Measurements from ENCODE around the gene MIX23. TPM values are rescaled to one million over a fixed set of nuclear protein-coding genes. Genes with fewer than 3 reads are reported as not detected.
"Not testable (repeated sequence)": the region's sequence is repeated elsewhere in the genome, so short reads cannot be mapped to it uniquely, and the experiment has no call there.

MIX23 gene
- total RNA-seq, 1 donor from 2014 or later = 18.9 TPM

DNA sequence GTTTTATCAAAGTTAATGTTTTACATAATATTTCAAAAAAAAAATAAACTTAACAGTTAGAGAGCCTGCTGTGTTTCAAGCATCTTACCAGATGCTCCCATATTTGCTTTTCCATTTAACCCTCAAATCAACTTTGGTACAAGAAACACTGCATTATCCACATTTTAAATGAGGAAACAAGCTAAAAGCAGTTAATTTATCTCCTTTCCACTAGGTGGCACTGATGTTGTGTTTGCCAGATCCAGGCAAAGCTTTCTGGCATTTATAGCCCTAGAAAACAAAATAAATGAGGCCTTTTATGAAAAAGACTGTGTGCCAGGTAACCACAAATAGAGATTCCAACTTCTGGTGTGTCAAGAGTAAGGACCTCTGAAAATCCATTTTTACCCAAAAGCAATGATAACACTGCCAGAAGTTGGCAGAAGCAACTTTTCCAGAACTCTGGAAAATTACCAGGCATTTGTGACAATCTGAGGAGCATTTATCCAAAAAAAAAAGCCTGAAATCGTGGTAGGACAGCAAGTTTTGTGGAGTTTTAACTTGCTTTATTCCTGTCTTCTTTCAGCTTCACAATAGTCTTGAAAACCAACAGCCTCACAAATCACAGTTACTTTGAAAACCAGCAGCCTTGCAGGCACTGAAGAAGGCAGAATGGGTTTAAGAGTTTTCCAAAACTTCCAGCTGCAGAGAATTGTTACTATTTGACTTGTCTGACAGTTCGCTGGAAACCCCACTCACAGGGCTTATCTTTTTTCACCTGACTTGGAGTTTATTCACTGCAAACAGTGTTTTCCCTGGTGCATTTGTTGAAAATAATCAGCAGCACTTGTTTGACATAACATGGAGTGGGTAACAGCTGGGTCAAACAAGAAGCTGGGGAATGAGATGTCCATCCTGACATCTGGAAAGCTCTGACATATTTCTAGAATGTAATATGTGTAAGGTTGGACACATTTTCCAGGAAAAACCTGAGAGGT, 10.1 kb upstream of the MIX23 start:
- no peak for DNase-seq (ENCODE audit: extremely low read depth, low read depth, low spot score)

DNA sequence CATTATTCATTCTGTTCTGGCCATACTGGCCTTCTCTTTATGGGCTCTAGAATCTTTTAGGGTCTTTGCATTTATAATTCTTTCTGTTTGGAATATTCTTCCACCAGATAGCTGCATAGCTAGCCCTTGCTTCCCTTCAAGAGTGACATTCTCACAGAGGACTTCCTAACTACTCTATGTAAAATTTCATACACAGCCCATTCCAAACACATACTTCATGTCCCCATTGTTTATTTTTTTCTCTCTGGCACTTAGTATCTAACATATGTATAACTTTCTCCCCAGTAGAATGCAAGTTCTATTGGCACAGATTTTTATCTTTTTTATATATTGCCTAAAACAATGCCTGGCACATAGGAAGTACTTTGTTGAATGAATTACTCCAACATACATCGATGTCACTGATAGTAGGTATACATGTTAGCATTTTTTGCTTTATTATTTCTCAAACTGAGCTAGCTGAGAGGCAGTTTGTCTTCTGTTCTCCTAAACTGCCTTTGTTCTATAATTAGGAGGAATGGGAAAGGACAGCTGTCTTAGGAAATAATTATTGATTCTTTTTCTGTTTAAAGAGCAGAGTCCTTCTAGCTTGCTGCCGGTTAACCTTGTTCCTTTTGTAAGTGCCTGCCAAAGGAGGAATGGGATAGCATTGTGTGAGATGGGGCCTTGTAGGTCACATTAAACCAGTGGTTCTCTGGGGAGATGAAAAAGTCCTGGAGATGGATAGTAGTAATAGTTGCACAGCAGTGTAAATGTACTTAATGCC, 8.8 kb upstream of the MIX23 start:
- DNase-seq (ENCODE audit: extremely low read depth, low read depth, low spot score) = no peak

DNA sequence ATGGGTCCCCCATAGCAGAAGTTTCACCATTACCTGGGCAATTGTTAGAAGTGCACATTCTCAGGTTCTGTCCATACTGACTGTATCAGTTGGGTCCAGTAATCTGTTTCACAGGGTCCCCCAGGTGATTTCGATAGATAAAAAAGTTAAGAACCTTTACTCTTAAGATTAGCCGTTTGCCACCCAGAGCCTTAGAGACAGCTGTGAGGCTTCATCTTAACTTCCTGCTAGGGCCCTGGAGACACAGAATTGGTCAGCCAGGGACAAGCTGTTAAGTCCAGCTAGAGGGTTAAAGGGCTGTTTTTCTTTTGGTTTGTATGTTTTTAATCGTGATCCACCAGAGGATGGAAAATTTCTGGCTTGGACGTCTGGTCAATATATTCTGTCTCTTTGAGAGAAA, 7.6 kb upstream of the MIX23 start:
- no peak for DNase-seq (ENCODE audit: extremely low read depth, low read depth, low spot score)

DNA sequence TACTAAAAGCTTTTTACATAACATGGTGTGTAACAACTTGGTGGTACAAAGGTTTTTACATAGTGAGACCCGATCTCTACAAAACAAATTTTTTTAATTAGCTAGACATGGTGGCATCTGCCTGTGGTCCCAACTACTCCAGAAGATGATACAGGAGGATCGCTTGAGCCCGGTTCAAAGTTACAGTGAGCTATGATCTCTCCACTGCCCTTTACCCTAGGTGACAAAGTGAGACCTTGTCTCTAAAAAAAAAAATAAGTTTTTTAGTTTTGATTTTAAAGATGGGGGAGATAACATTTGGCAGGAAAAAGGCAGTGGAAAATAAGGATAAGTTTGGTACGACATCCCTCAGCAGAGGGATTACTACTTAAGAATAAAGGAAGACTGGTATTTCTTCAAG, 6.9 kb upstream of the MIX23 start:
- no peak for DNase-seq (ENCODE audit: extremely low read depth, low read depth, low spot score)

DNA sequence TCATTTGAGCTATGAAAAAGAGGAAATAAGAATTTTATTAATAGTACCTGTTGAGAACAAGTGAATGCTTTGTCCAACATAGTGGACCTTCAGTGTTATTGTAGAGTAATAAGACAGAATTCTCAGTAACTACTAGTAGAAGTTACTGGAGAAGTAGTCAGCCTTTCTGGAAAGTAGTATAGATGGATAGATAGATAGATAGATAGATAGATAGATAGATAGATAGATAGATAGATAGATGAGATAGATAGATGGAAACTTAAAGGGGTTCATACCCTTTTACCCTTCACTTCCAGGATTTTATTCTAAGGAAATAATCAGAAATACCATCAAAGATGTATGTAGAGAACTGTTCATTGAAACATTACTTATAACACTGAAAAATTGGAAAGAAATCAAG, 6.2 kb upstream of the MIX23 start:
- no peak for DNase-seq (ENCODE audit: extremely low read depth, low read depth, low spot score)

DNA sequence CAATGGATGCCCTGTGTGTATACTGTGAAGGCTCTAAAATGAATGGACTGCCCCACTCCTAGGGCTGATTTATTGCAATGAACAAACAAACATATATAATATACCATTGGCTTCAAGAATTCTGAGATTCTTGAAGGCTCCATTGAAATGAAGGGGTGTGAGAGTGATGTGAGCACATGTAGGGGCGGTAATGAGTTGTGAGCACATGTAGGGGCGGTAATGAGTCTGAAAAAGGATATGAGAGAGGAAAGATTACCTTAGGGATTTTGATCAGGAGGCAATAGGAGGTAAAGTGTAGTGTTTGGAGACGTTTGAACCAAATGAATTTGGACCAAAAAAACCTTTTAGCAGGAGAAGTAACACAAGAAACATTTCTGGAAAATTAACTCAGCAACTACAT, 4.7 kb upstream of the MIX23 start:
- no peak for DNase-seq (ENCODE audit: extremely low read depth, low read depth, low spot score)

DNA sequence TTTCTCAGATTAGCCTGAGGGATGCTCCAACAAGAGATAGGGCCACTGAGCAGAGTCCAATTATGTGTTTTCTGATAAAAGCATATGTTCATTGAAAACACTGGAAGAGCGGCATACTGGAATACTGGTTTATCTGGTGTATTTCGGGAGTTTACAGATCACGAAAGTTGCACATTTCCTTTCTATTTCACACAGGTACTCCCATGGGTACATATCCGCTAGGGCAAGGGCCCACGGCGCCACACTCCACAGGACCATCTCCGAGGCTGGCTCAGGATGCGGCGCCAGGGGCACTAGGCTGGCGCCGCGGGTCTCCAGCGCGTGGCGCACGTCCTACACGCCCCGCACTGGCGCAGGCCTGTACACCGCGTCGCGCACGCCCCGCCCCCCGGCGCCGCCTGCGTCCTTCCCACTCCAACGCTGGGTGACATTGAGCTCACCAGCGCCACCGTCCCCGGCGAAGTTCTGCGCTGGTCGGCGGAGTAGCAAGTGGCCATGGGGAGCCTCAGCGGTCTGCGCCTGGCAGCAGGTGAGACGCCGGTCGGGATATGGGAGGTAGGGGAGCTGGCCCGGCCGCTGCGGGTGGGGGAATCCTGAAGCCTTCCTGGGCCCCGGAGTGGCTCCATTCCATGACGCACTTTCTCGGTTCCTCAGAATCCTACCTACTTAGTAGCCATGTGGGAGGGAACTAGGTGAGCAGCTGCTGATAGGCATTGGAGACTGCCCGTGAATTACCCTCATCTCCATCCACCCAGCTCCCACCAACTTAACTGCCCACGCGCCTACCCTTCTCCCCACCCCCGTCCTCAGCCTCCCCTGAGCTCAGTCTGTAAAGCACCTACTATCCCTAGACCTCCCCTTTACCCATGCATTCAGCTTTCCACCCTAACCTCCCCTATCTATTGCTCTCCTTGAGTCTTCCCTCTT, 1.0 kb upstream of the MIX23 start, which contains the start of gene FAM162A:
Gene FAM162A, plus strand, starts transcription at position 412 of the 927 bp plus-strand sequence. Its CDS starts 84 bp downstream, at position 496.
- DNase-seq (ENCODE audit: extremely low read depth, low read depth, low spot score) = no peak

DNA sequence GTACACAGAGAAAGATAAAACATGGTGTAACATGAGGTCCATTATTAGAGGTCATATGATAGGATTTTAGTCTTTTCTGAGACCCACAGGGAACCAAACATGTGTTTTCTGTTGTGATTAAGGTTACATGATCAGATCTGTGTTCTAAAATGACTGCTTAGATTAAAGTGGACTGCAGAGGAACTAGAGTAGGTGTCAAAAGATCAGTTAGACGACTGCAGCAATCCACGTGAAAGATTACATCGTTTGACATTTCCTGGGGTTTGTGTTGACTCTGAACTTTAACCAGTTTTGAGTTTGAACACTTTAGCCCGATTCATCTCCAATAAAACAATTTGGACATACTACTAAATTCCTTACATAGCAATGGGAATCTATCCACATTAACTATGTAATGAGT, 5.1 kb downstream of the MIX23 start:
- no peak for DNase-seq (ENCODE audit: extremely low read depth, low read depth, low spot score)

DNA sequence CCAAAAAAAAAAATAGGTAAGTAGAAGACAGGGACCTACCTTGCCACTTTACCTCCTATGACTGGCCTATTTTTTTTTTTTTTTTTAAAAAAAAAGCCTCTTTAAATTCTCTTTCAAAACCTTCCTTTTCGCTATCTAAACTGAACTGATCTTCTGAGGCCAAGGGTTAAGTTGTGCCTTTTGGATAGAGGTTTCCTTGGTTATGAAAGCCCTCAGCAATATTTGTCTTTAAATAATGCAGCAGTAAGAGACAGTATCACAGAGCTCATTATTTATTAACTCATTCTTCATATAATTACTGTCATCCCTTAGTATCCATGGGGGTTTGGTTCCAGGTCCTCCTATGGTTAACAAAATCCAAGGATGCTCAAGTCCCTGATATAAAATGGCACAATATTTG, 9.0 kb downstream of the MIX23 start:
- no peak for DNase-seq (ENCODE audit: extremely low read depth, low read depth, low spot score)

DNA sequence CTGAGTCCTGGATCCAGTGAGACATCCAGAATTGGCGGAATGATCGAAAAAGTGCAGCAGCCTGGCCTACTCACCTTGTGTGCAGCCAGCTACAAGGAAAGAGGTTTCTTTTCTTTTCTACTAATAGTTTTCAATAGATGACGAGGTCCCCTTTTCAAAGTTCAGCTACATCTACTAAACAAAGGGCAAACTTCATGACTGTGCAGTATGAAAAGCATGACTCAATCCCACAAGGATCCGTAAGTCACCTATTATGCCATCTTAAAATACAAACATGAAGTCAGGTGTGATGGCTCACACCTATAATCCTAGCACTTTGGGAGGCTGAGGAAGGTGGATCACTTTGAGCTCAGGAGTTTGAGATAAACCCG, 16.7 kb downstream of the MIX23 start:
- DNase-seq (ENCODE audit: extremely low read depth, low read depth, low spot score) = no peak

DNA sequence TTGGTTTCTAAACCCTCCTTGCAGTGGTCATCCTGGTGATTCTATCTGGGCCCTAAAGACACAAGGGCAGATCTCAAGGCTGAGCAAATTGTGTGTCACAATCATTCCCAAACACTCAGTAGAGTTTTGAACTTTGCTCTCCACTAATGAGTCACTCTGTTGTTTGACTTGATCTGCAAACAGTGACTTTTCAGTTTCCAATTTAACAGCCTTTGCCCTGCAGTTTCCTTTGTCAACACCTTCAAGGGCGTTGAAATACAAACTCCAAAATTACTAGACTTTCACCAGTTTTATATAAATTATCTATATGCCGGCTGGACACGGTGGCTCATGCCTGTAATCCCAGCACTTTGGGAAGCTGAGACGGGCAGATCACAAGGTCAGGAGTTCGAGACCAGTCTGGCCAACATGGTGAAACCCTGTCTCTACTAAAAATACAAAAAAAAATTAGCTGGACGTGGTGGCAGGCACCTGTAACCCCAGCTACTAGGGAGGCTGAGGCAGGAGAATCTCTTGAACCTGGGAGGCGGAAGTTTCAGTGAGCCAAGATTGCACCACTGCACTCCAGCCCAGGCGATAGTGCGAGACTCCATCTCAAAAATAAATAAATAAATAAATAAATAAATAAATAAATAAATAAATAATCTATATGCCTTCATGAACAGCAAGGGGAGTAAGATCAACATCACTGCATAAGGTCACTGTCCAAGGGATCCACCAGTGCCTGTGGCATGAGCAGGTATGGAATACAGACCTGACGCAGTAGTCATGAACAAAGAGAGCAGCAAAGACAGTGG, 17.3 kb downstream of the MIX23 start:
- DNase-seq (ENCODE audit: extremely low read depth, low read depth, low spot score) = not testable (repeated sequence)

DNA sequence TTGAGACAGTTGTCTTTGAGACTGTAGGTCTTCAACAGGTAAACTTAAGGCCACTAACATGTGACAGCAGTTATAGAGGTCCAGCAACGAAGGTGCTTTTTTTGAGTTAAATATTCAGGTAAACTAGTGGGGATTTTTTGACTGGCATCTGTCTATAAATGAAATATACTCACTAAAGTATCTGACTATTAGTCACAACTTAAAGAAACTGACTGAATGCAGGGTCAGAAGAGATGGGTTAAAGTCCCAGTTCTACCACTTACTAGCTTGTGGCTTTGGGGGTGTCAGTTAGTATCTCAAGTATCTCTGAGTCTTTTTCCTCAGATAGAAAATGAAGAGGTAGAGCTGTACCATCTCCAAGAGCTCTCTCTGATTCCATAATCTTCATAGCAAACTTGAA, 18.0 kb downstream of the MIX23 start:
- DNase-seq (ENCODE audit: extremely low read depth, low read depth, low spot score) = no peak

DNA sequence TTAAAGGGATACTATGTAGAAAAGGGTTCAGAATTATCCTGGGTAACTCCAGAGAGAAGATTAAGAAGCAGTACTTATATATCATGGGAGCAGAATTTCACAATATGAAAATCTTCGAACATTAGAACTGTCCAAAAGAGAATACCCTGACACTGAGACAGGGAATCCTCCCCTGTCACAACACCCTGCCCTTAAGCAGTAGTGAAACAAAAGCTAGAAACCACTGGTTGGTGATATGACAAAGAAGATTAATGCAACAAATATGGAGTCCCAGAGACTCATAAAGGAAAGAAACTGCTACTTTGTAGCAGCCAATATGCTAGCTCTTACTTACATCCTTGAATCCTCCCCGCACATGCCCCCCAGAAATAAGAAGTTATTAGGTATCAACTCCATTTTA, 18.5 kb downstream of the MIX23 start:
- DNase-seq (ENCODE audit: extremely low read depth, low read depth, low spot score) = no peak

DNA sequence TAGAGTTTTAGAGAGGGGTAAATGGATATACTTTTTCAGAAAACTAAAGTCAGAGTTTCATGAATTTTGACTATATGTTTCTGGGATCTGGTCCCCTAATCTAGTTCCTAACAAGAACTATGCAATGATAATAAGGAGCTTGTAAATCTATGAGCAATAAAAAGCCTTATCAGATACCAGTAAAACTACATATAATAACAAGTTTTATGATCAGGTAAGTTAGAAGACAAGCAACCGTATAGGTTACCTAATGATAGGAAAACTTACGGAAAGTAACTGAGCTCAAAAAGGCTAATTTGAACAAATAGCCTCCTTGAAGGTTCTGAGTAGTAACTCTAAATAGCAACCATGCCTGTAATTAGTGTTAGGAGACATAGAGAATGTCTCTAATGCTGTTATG, 21.0 kb downstream of the MIX23 start:
- no peak for DNase-seq (ENCODE audit: extremely low read depth, low read depth, low spot score)

DNA sequence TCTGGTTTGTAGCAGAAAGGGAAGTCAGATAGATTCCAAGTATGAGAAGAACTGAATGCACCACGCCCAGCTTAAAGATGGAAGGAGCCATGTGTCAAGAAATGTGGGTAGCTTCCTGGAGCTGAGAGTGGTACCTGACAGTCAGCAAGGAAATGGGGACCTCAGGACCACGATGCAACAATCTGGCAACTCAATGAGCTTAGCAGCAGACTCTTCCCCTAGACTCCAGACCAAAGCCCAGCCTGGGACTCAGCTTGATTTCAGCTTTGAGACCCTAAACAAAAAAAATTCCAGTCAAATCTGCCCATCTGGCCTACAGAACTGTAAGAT, 24.4 kb downstream of the MIX23 start:
- no peak for DNase-seq (ENCODE audit: extremely low read depth, low read depth, low spot score)

DNA sequence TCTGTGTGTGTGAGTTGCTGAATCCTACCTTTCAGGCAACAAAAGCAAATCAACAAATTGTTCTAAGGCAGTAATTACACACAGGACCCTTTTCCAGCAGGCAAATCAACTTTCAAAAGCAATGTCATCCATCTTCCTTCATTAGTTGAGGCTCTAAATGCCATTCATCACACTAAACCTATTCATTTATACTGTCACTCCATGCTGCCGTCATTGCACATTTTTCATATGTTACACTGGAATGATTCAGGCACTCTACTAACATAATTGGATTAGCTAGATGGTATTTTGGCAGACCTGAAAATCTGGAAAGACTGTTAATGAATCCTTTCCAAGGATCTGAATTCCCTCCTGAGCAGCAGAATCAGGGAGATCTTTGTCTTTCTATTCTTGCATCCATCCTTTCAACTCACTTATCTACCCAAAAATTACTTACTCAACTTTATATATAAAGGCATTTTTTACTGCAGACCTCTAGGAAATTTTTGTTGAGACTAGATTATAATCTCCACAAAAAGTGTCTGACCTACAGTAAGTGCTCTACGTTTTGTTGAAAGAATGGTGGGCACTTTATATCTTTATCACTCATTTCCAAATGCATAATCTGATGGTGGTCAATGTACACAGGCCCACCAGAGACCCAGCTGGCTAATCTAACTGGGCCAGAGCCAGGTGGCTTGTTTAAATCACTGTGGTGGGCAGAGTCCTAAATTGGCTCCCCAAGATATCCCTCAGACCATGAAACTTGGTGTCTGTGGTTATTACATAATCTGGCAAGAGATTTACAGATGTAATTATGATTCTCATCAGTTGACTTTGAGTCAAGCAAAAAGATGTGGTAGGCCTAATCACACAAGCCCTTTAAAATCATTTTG, 25.0 kb downstream of the MIX23 start:
- no peak for DNase-seq (ENCODE audit: extremely low read depth, low read depth, low spot score)

DNA sequence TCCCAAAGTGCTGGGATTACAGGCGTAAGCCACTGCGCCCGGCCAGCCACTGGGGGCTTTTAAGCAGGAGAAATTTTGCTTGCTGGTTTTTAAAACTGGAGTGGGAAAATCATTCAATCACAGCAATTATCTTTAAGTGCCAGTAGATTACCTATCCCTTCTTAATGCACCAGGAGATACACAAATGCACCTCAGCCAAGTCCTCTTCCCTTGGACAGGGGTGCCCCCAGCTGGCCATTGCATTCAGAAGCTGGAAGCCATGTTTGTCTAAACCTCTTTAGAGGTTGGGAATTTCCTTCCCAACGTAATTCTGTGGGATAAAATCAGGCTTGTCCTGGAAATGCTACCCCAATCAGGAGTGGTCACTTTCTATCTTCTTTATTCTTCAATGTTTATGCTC, 26.6 kb downstream of the MIX23 start:
- DNase-seq (ENCODE audit: extremely low read depth, low read depth, low spot score) = no peak

DNA sequence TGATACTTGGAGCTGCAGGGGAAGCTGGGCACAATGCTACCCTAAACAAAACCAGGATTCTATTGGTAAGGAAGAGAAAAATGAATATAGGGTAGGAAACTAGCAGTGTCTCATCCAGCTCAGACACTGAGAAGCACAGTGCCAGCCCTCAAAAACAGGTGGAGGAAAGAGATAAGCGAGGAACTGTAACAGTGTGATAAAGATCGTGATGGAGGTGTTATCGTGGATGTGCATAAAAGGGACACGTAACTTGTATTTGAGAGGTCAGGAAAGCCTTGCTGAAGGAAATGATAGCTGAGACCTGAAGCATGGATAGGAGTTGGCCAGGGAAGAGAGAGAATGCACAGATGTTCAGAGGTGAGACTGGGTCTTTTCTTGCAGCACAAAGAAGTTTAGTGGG, 27.4 kb downstream of the MIX23 start:
- no peak for DNase-seq (ENCODE audit: extremely low read depth, low read depth, low spot score)

DNA sequence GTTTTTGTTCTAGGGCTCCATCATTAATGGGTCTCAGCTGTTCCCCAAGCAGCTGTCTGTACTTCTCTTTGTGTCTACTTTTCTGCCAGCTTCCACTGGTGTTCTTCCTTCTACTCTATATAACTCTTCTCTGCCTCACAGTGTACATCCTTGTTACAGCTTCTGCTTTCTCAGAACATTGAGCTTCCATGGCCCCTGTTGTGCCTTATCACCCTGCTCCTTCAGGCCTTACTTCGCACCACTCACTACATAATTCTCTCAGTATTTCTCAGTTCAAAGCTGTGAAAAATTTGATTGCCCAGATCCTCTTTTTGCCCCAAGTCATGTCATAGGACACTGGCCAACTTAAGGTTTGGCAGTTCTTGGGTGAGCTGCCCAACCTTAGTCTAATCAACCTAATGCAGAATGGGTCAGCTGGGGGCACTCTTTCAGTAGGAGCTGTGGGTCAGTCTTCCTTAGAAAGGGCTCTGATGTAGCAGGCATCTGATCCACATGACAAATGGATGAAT, 29.1 kb downstream of the MIX23 start:
- DNase-seq (ENCODE audit: extremely low read depth, low read depth, low spot score) = no peak

Measured in glomerular endothelial cell (primary cell).